ENCODE measurements around the gene TRAF4. TPM values are rescaled to one million over a fixed set of nuclear protein-coding genes. Genes with fewer than 3 reads are reported as not detected.

The TRAF4 gene
- total RNA-seq, 4 donors from 2014 or later = 83.3 to 228 (median 184) TPM

GRCh38 chr17:28747051-28747691, 3.4 kb downstream of the TRAF4 start:
- Histone ChIP-seq H3K9me3 (no peaks in the 10 kb centered on the region), H3K4me1 (peaks cover 3 to 57% (median 26%) of the 10 kb centered on the region in 4 donors), H3K36me3 (peaks cover 0 to 40% (median 0%) of the 10 kb centered on the region in 3 donors), H3K27ac (peak overlapping the region; percentile 99 to 100 (median 99)), H3K27me3 (no peaks in the 10 kb centered on the region), H3K4me3 (peak overlapping the region in 2 of 4 donors; percentile 37 to 92)
- TF ChIP-seq CTCF (IDR thresholded peaks at IDR 0.05) = peak in 1 of 6 experiments; percentile 2
- TF ChIP-seq POLR2A (IDR thresholded peaks at IDR 0.05) = no peak
- no peak for DNase-seq

GRCh38 chr17:28747801-28748750, 4.3 kb downstream of the TRAF4 start:
- Histone ChIP-seq H3K4me3 (peak overlapping the region in 2 of 4 donors; percentile 37 to 92), H3K36me3 (peaks cover 0 to 40% (median 0%) of the 10 kb centered on the region in 3 donors)

GRCh38 chr17:28748852-28749515, 5.2 kb downstream of the TRAF4 start:
- Histone ChIP-seq H3K4me1 (peaks cover 3 to 47% (median 24%) of the 10 kb centered on the region in 4 donors), H3K27ac (peak overlapping the region; percentile 12 to 100 (median 78)), H3K27me3 (no peaks in the 10 kb centered on the region), H3K4me3 (peak overlapping the region in 1 of 4 donors; percentile 4), H3K36me3 (peaks cover 0 to 40% (median 0%) of the 10 kb centered on the region in 3 donors), H3K9me3 (no peaks in the 10 kb centered on the region)
- no peak for DNase-seq
- TF ChIP-seq POLR2A (IDR thresholded peaks at IDR 0.05) = no peak
- TF ChIP-seq CTCF (IDR thresholded peaks at IDR 0.05) = no peak

More at GRCh38 chr17:28747801-28748750, 4.3 kb downstream of the TRAF4 start:
- Histone ChIP-seq H3K9me3 (no peaks in the 10 kb centered on the region), H3K4me1 (peaks cover 3 to 51% (median 24%) of the 10 kb centered on the region in 4 donors), H3K27me3 (no peaks in the 10 kb centered on the region), H3K27ac (peak overlapping the region; percentile 27 to 100 (median 99))
- TF ChIP-seq CTCF (IDR thresholded peaks at IDR 0.05) (no peak), POLR2A (IDR thresholded peaks at IDR 0.05) (no peak)
- no peak for DNase-seq

GRCh38 chr17:28749516-28750177, 5.8 kb downstream of the TRAF4 start:
- Histone ChIP-seq H3K27ac (peak overlapping the region; percentile 50 to 100 (median 78)), H3K36me3 (peaks cover 0 to 40% (median 0%) of the 10 kb centered on the region in 3 donors), H3K27me3 (no peaks in the 10 kb centered on the region), H3K4me3 (peak overlapping the region in 2 of 4 donors; percentile 3 to 4), H3K9me3 (no peaks in the 10 kb centered on the region), H3K4me1 (peaks cover 3 to 47% (median 24%) of the 10 kb centered on the region in 4 donors)
- peak in 1 of 3 donors; percentile 56 for DNase-seq
- no peak for TF ChIP-seq CTCF (IDR thresholded peaks at IDR 0.05)
- no peak for TF ChIP-seq POLR2A (IDR thresholded peaks at IDR 0.05)

All from Peyer's patch (tissue), 4 donors.